OCI-LY1 (cell line): ENCODE data around the gene CTNNA2.

Experiments used
- EZH2 ChIP-seq: fragments of 200-600 bp; sonication (generic), shearing (Covaris generic); IDR thresholded peaks from 2 replicates; pipeline ENCODE4 v1.8.0; 2017; ENCODE audit warnings: borderline replicate concordance, mixed run types, mild to moderate bottlenecking, antibody characterized with exemption, low read length, moderate library complexity, mixed read lengths
- TF ChIP-seq, protein P1 (sequence below): fragments of 200-600 bp; sonication (generic), shearing (Covaris generic); IDR thresholded peaks from 2 replicates; pipeline ENCODE4 v1.5.1; 2017; ENCODE audit warnings: mild to moderate bottlenecking, antibody characterized with exemption, low read length, moderate library complexity, mixed read lengths

DNA sequence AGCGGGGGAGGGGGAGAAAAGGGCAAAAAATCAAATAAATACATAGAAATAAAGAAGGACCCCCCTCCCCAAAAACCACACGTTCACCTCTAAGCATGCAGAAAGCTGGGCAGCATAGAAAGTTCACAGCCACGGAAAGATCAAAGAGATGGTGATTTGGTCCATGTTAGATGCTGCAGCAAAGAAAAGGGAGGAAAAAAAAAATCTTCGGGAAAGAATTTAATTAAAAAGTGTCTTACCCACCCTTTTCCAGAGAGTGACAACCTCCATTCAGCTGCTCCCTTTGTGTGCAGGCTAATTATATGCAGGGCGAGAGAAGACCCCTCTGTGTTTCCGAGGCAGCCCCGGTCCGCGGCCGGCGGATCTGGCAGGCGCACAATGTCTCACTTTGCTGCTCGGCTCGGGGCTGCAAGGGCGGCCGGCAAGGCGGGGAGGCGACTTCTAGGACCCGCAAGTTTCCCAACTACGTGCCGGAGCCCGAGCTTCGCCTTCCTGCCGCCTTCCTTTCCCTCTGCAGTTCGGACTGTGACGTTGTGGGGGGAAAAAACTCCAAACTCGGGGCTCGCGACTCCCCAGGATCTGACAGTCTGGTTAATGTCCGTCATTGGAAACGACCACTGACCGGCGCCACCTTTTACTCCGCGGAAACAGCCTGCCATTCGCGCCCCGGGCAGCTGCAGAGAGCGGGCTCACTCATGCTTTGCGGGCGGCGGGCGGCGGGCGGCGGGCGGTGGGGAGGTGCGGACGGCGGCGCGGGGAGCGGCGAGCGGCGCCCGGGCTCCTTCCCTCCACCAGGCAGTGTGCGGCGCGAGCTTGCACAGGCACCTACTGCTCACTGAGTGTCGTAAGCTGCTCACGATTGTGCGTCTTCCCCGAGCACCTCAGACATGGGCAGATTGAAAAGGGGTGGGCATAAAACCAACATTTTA, 791.3 kb downstream of the CTNNA2 start, which contains the start of gene LRRTM1:
- TF ChIP-seq, protein P1, sequence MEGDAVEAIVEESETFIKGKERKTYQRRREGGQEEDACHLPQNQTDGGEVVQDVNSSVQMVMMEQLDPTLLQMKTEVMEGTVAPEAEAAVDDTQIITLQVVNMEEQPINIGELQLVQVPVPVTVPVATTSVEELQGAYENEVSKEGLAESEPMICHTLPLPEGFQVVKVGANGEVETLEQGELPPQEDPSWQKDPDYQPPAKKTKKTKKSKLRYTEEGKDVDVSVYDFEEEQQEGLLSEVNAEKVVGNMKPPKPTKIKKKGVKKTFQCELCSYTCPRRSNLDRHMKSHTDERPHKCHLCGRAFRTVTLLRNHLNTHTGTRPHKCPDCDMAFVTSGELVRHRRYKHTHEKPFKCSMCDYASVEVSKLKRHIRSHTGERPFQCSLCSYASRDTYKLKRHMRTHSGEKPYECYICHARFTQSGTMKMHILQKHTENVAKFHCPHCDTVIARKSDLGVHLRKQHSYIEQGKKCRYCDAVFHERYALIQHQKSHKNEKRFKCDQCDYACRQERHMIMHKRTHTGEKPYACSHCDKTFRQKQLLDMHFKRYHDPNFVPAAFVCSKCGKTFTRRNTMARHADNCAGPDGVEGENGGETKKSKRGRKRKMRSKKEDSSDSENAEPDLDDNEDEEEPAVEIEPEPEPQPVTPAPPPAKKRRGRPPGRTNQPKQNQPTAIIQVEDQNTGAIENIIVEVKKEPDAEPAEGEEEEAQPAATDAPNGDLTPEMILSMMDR: no peak
- TF ChIP-seq EZH2: no peak
